ENCODE data around the gene SBNO1.

Gene SBNO1

DNA sequence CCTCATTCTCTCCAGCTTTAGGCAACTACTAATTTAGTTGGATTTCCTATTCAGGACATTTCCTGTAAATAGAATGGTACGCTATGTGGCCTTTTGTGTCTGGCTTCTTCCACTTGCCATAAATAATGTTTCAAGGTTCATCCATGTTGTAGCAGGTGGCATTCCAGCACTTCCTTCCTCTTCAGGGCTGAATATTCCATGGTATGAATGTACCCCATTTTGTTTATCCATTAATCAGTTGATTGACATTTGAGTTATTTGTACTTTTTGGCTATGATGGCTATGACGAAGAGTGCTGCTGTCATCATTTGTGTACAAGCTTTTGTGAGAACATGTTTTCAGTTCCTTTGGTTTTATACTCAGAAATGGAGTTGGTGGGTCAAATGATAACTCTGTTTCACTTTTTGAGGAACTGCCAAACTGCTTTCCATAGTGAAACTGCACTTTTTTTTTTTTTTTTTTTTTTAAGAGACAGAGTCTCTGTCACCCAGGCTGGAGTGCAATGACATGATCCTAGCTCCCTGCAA is 86.5 kb downstream of the SBNO1 start:
- Histone ChIP-seq H3K36me3 (ENCODE audit: control insufficient read depth in 2 of 2, insufficient read depth in 1 of 2, low read length in 2 of 2) (no peaks in the 10 kb centered on the region), H3K4me1 (ENCODE audit: control insufficient read depth, insufficient read depth, low read length) (no peaks in the 10 kb centered on the region), H3K27ac (ENCODE audit: extremely low read depth, low read depth, low read length) (no peak overlapping the region), H3K4me3 (ENCODE audit: low read depth, low read length) (no peak overlapping the region), H3K9me3 (ENCODE audit: control insufficient read depth, insufficient read depth, low read depth, low read length) (no peaks in the 10 kb centered on the region)
- ChIA-PET CTCF (no interaction called here), POLR2A (interaction anchor here (0.6 to 0.7 kb wide), 3 partner anchors 28 to 803 kb away, joined by 3 to 8 read pairs (median 3); no protein-coding TSS in a partner anchor)
- TF ChIP-seq ZNF302 (tag by site-specific recombination; IDR thresholded peaks at IDR 0.05; ENCODE audit: low read depth), result no peak
- TF ChIP-seq PRDM1 (tag by site-specific recombination; IDR thresholded peaks at IDR 0.05), result peak; percentile 77
- no peak for TF ChIP-seq RBAK (tag by site-specific recombination; IDR thresholded peaks at IDR 0.05)
- no peak for TF ChIP-seq ZFP69B (tag by site-specific recombination; IDR thresholded peaks at IDR 0.05)
- TF ChIP-seq ZNF670 (tag by site-specific recombination; IDR thresholded peaks at IDR 0.05; ENCODE audit: low read depth), result no peak

DNA sequence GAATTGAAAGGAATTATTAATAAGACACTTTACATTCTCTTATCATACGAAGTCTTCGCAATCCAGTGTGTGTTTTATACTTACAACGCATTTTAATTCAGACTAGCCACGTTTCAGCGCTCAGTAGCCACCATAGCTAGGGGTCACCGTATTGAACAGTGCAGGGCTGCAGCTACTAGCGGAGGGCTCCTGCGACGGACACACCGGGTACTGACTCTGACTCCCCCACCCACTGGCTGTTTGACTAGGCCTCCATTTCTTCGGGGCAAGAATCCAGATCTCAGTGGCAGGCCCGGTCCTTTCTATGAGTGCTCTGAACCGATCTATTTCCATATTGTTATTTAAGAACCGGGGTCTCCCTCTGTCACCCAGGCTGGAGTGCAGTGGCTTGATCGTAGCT is 91.5 kb downstream of the SBNO1 start:
- CTCF ChIA-PET, result no interaction called here
- H3K9me3 ChIP-seq (ENCODE audit: control insufficient read depth, insufficient read depth, low read depth, low read length), result no peaks in the 10 kb centered on the region
- no peak for TF ChIP-seq TRIM28 (IDR thresholded peaks at IDR 0.05; ENCODE audit: borderline replicate concordance, low read length)
- no peak for TF ChIP-seq ZNF37A (tag by site-specific recombination; IDR thresholded peaks at IDR 0.05)
- no peak for TF ChIP-seq ZNF324 (tag by site-specific recombination; IDR thresholded peaks at IDR 0.05)
- no peak for TF ChIP-seq ZNF473 (tag by site-specific recombination; IDR thresholded peaks at IDR 0.05)
- no peak for TF ChIP-seq ZNF354C (tag by site-specific recombination; IDR thresholded peaks at IDR 0.05; ENCODE audit: borderline replicate concordance, low read depth)
- TF ChIP-seq ZNF626 (tag by site-specific recombination; IDR thresholded peaks at IDR 0.05), result no peak
- TF ChIP-seq, protein P1, sequence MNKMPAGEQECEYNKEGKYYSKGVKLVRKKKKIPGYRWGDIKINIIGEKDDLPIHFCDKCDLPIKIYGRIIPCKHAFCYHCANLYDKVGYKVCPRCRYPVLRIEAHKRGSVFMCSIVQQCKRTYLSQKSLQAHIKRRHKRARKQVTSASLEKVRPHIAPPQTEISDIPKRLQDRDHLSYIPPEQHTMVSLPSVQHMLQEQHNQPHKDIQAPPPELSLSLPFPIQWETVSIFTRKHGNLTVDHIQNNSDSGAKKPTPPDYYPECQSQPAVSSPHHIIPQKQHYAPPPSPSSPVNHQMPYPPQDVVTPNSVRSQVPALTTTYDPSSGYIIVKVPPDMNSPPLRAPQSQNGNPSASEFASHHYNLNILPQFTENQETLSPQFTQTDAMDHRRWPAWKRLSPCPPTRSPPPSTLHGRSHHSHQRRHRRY (tag by site-specific recombination; IDR thresholded peaks at IDR 0.05), result no peak
- TF ChIP-seq ZBTB8A (tag by site-specific recombination; IDR thresholded peaks at IDR 0.05), result no peak
- TF ChIP-seq, protein P2, sequence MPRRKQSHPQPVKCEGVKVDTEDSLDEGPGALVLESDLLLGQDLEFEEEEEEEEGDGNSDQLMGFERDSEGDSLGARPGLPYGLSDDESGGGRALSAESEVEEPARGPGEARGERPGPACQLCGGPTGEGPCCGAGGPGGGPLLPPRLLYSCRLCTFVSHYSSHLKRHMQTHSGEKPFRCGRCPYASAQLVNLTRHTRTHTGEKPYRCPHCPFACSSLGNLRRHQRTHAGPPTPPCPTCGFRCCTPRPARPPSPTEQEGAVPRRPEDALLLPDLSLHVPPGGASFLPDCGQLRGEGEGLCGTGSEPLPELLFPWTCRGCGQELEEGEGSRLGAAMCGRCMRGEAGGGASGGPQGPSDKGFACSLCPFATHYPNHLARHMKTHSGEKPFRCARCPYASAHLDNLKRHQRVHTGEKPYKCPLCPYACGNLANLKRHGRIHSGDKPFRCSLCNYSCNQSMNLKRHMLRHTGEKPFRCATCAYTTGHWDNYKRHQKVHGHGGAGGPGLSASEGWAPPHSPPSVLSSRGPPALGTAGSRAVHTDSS (tag by site-specific recombination; IDR thresholded peaks at IDR 0.05), result no peak
- TF ChIP-seq, protein P3, sequence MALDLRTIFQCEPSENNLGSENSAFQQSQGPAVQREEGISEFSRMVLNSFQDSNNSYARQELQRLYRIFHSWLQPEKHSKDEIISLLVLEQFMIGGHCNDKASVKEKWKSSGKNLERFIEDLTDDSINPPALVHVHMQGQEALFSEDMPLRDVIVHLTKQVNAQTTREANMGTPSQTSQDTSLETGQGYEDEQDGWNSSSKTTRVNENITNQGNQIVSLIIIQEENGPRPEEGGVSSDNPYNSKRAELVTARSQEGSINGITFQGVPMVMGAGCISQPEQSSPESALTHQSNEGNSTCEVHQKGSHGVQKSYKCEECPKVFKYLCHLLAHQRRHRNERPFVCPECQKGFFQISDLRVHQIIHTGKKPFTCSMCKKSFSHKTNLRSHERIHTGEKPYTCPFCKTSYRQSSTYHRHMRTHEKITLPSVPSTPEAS (tag by site-specific recombination; IDR thresholded peaks at IDR 0.05), result no peak
- TF ChIP-seq ZNF404 (tag by site-specific recombination; IDR thresholded peaks at IDR 0.05), result no peak
- no peak for TF ChIP-seq ZNF366 (tag by site-specific recombination; conservative IDR thresholded peaks at IDR 0.05)
- no peak for TF ChIP-seq ZNF76 (tag by site-specific recombination; IDR thresholded peaks at IDR 0.05; ENCODE audit: borderline replicate concordance, low read depth)
- TF ChIP-seq SCRT2 (tag by site-specific recombination; IDR thresholded peaks at IDR 0.05), result no peak
- no peak for TF ChIP-seq SP3 (tag by site-specific recombination; IDR thresholded peaks at IDR 0.05)
- H3K36me3 ChIP-seq (ENCODE audit: control insufficient read depth in 2 of 2, insufficient read depth in 1 of 2, low read length in 2 of 2), result peaks cover 0 to 8% of the 10 kb centered on the region in 2 experiments; a peak in 1 of 3 replicates
- POLR2A ChIA-PET, result no interaction called here
- no peak overlapping the region for H3K4me3 ChIP-seq (ENCODE audit: low read depth, low read length)
- peaks cover 6% of the 10 kb centered on the region for H3K4me1 ChIP-seq (ENCODE audit: control insufficient read depth, insufficient read depth, low read length)
- H3K27ac ChIP-seq (ENCODE audit: extremely low read depth, low read depth, low read length), result no peak overlapping the region

All from HEK293 (cell line).